Panc1 (cell line): ENCODE data around the gene SLC44A3. TPM values are rescaled to one million over a fixed set of nuclear protein-coding genes. Genes with fewer than 3 reads are reported as not detected.

Source experiments
- ATAC-seq: fragments of 200-7000 bp; cut with Tn5 transposase; 2 replicates; pipeline ENCODE4 v1.9.1; 2020; ENCODE audit warnings: mild to moderate bottlenecking, moderate library complexity
- BruUV-seq: library from RNA; stranded (reverse); fragments of 400-500 nt; replicated peaks from 2 replicates; lab custom pipeline; 2021; lab: Mats Ljungman, UMichigan
- CTCF ChIA-PET: fragments of 300-600 bp; sonication (Branson Sonifier 250); formaldehyde crosslinking; loops from one replicate; lab custom pipeline; 2022; ENCODE audit warnings: antibody characterized with exemption; lab: Charles Lee
- POLR2A ChIA-PET: fragments of 300-600 bp; sonication (Branson Sonifier 250); formaldehyde crosslinking; loops from one replicate; lab custom pipeline; 2022; ENCODE audit warnings: antibody characterized with exemption; lab: Charles Lee
- DNase-seq: peaks from one replicate; pipeline ENCODE4 v3.0.0-alpha.2; 2010; ENCODE audit warnings: low read depth, low spot score
- H3K27ac ChIP-seq: 2 replicates; pipeline ENCODE4 v1.5.1; 2011; ENCODE audit warnings: mild to moderate bottlenecking, low read length, inconsistent platforms
- H3K27me3 ChIP-seq: fragments of 200-500 bp; sonication (Bioruptor generic); 2 replicates; pipeline ENCODE4 v1.6.0; 2014; ENCODE audit warnings: low read length, inconsistent platforms; ENCODE audit not compliant: control insufficient read depth, insufficient read depth
- H3K36me3 ChIP-seq: fragments of 200-500 bp; sonication (Bioruptor generic); 2 replicates; pipeline ENCODE4 v1.5.1; 2014; ENCODE audit warnings: inconsistent platforms, mild to moderate bottlenecking, low read length, moderate library complexity; ENCODE audit not compliant: control insufficient read depth, insufficient read depth
- H3K4me1 ChIP-seq: 2 replicates; pipeline ENCODE4 v1.5.1; 2011; ENCODE audit warnings: inconsistent platforms, mild to moderate bottlenecking, low read length, moderate library complexity; ENCODE audit not compliant: control insufficient read depth, insufficient read depth
- H3K4me3 ChIP-seq, 2 experiments: 2 replicates each; pipeline ENCODE4 v1.5.1; 2011 to 2012; ENCODE audit warnings: low read depth in 2 of 2, low read length in 2 of 2, mild to moderate bottlenecking in 2 of 2, inconsistent platforms in 1 of 2, moderate library complexity in 1 of 2
- H3K9me3 ChIP-seq: fragments of 200-500 bp; sonication (Bioruptor generic); 2 replicates; pipeline ENCODE4 v1.5.1; 2014; ENCODE audit warnings: low read depth, mild to moderate bottlenecking, inconsistent platforms, low read length, moderate library complexity; ENCODE audit not compliant: control insufficient read depth, insufficient read depth
- POLR2AphosphoS5 ChIP-seq: IDR thresholded peaks from 2 replicates; pipeline ENCODE4 v1.6.1; 2012; ENCODE audit warnings: mild to moderate bottlenecking, low read depth, low read length, moderate library complexity
- SIN3A ChIP-seq: IDR thresholded peaks from 2 replicates; pipeline ENCODE4 v1.6.1; 2012; ENCODE audit warnings: low read depth, mild to moderate bottlenecking, low read length, moderate library complexity, borderline replicate concordance; ENCODE audit not compliant: insufficient read depth
- TCF7L2 ChIP-seq: IDR thresholded peaks from 2 replicates; pipeline ENCODE4 v1.6.1; 2011; ENCODE audit warnings: mild to moderate bottlenecking, low read depth, low read length, inconsistent platforms
- in situ Hi-C: cut with HindIII; loops from 2 replicates; pipeline ENCODE4 v1.10.0; 2016; ENCODE audit warnings: low sequenced_read_pairs, low pct_unique_long_range_greater_than_20kb
- intact Hi-C: fragments of 100-400 bp; cut with micrococcal nuclease; formaldehyde crosslinking; loops from one replicate; pipeline ENCODE4 v1.10.0; 2022; ENCODE audit not compliant: unreplicated experiment
- total RNA-seq: library from RNA; stranded (reverse); gene quantifications from one replicate; pipeline ENCODE4 v1.2.1, GENCODE V29; 2021; ENCODE audit not compliant: unreplicated experiment
- TF ChIP-seq, protein P1 (sequence below), 2 experiments: IDR thresholded peaks; 2 replicates each; pipeline ENCODE4 v1.6.1; 2011 to 2012; ENCODE audit warnings: low read depth in 2 of 2, control low read depth in 1 of 2, low read length in 1 of 2, mild to moderate bottlenecking in 1 of 2, moderate library complexity in 1 of 2; ENCODE audit not compliant: insufficient read depth in 1 of 2
- TF ChIP-seq, protein P2 (sequence below): fragments of 450-650 bp; IDR thresholded peaks from 2 replicates; pipeline ENCODE4 v1.5.1; 2017; ENCODE audit warnings: mild to moderate bottlenecking

Gene SLC44A3
- total RNA-seq, 1 experiment from 2014 or later, result 1.3 TPM

DNA sequence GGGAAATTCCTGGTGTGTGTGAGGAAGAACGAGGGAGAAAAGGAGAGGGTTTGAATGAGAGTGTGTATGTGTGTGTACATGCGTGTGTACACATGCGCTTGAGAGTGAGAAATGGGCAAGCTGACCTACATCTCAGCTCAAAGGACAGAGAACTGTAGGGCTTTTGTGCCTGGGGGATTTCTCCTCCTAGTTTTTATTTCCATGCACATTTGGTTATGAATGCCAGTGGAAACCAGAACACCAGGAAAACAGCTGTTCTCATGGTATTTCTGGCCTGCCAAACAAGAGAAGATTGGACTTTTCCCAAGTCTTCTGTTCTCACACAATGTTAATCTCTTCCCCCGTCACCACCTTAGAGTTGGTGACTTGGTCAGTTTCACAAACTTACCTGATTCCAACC lies 45.2 kb downstream of the SLC44A3 start:
- DNase-seq (no peak), ATAC-seq (no peak)
- CTCF ChIA-PET, result interaction anchor here (0.6 kb wide), 2 partner anchors 274 to 368 kb away, joined by 3 to 6 read pairs; partner anchors contain the start of gene RWDD3
- H3K4me3 ChIP-seq, result no peak overlapping the region
- TF ChIP-seq POLR2AphosphoS5 (no peak), SIN3A (no peak), TCF7L2 (no peak)
- TF ChIP-seq, protein P1, sequence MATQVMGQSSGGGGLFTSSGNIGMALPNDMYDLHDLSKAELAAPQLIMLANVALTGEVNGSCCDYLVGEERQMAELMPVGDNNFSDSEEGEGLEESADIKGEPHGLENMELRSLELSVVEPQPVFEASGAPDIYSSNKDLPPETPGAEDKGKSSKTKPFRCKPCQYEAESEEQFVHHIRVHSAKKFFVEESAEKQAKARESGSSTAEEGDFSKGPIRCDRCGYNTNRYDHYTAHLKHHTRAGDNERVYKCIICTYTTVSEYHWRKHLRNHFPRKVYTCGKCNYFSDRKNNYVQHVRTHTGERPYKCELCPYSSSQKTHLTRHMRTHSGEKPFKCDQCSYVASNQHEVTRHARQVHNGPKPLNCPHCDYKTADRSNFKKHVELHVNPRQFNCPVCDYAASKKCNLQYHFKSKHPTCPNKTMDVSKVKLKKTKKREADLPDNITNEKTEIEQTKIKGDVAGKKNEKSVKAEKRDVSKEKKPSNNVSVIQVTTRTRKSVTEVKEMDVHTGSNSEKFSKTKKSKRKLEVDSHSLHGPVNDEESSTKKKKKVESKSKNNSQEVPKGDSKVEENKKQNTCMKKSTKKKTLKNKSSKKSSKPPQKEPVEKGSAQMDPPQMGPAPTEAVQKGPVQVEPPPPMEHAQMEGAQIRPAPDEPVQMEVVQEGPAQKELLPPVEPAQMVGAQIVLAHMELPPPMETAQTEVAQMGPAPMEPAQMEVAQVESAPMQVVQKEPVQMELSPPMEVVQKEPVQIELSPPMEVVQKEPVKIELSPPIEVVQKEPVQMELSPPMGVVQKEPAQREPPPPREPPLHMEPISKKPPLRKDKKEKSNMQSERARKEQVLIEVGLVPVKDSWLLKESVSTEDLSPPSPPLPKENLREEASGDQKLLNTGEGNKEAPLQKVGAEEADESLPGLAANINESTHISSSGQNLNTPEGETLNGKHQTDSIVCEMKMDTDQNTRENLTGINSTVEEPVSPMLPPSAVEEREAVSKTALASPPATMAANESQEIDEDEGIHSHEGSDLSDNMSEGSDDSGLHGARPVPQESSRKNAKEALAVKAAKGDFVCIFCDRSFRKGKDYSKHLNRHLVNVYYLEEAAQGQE (IDR thresholded peaks at IDR 0.05; ENCODE audit: insufficient read depth in 1 of 2, low read depth in 2 of 2, low read length in 1 of 2), result no peak
- TF ChIP-seq, protein P2, sequence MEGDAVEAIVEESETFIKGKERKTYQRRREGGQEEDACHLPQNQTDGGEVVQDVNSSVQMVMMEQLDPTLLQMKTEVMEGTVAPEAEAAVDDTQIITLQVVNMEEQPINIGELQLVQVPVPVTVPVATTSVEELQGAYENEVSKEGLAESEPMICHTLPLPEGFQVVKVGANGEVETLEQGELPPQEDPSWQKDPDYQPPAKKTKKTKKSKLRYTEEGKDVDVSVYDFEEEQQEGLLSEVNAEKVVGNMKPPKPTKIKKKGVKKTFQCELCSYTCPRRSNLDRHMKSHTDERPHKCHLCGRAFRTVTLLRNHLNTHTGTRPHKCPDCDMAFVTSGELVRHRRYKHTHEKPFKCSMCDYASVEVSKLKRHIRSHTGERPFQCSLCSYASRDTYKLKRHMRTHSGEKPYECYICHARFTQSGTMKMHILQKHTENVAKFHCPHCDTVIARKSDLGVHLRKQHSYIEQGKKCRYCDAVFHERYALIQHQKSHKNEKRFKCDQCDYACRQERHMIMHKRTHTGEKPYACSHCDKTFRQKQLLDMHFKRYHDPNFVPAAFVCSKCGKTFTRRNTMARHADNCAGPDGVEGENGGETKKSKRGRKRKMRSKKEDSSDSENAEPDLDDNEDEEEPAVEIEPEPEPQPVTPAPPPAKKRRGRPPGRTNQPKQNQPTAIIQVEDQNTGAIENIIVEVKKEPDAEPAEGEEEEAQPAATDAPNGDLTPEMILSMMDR, result no peak
- intact Hi-C loops, result loop anchor here (10.0 kb wide), 1 partner anchor 59 kb away; the partner anchor contains the start of gene CNN3
- H3K9me3 ChIP-seq, result no peaks in the 10 kb centered on the region
- in situ Hi-C loops, result no loop called here
- H3K36me3 ChIP-seq, result no peaks in the 10 kb centered on the region
- POLR2A ChIA-PET, result no interaction called here
- H3K27me3 ChIP-seq, result no peaks in the 10 kb centered on the region
- no peak overlapping the region for H3K27ac ChIP-seq
- H3K4me1 ChIP-seq, result peaks cover 14% of the 10 kb centered on the region
- no TSS peak for BruUV-seq

DNA sequence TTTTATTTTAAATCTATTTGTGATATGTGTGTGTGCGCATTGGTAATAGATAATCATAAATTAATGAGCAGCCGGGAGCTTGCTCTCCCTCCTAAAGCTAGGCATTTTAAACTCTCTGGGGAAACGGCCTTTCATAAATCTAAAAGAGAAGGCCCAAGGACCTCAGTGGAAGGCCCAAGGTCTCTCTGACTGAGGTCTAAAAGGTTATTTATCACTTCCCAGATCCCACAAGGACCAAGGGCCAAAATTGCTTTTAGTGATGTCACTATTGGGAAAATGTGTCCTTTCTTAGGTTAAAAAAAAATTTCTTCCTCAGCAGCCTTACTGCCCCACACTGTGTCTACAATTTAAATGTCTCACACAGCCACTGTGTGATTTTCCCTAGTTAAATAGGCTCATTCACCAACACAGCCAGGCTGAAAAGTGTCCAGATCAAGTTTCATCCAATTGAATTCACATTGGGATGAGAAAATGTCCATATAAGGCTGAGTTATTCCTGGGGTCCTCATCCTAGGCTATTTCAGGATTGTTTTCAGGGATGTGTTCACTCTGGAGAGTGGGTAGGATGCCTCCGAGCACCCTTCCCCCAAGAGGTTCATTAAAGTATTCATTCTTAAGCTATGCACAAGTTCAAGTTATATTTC lies 46.1 kb downstream of the SLC44A3 start:
- in situ Hi-C loops (no loop called here), intact Hi-C loops (loop anchor here (10.0 kb wide), 1 partner anchor 59 kb away; the partner anchor contains the start of gene CNN3)
- Histone ChIP-seq H3K9me3 (no peaks in the 10 kb centered on the region), H3K27me3 (no peaks in the 10 kb centered on the region), H3K4me1 (peaks cover 14% of the 10 kb centered on the region), H3K36me3 (no peaks in the 10 kb centered on the region), H3K4me3 (no peak overlapping the region), H3K27ac (no peak overlapping the region)
- BruUV-seq, result no TSS peak
- ATAC-seq (no peak), DNase-seq (no peak)
- TF ChIP-seq TCF7L2, result no peak
- TF ChIP-seq, protein P2, result no peak
- ChIA-PET CTCF (interaction anchor here (0.6 kb wide), 1 partner anchor 273 kb away, joined by 6 read pairs; no protein-coding TSS in a partner anchor), POLR2A (no interaction called here)
